Endothelial cell of umbilical vein (primary cell): ENCODE data around the gene WBP1L. TPM values are rescaled to one million over a fixed set of nuclear protein-coding genes. Genes with fewer than 3 reads are reported as not detected.

Source experiments
- BruUV-seq: library from RNA; stranded (reverse); fragments of 400-500 nt; replicated peaks from 2 replicates; lab custom pipeline; 2021; lab: Mats Ljungman, UMichigan
- CTCF ChIA-PET: fragments of 300-600, 350-600 bp; sonication (Branson Sonifier 250); formaldehyde crosslinking; loops from one replicate; lab custom pipeline; 2021; ENCODE audit warnings: antibody characterized with exemption, inconsistent platforms; lab: Charles Lee
- POLR2A ChIA-PET: fragments of 300-600, 350-600 bp; sonication (Branson Sonifier 250); formaldehyde crosslinking; loops from one replicate; lab custom pipeline; 2021; ENCODE audit warnings: antibody characterized with exemption, inconsistent platforms; lab: Charles Lee
- DNase-seq: peaks from one replicate; pipeline ENCODE4 v3.0.0-alpha.2; 2011; ENCODE audit warnings: low read depth, low spot score
- FAIRE-seq: peaks from 2 replicates; lab custom pipeline; 2011; peaks lifted over from hg19 to GRCh38; lab: Jason Lieb, UNC
- H2AFZ ChIP-seq: 2 replicates; pipeline ENCODE4 v1.6.0; 2012; ENCODE audit warnings: low read depth, low read length, control low read depth, inconsistent platforms
- H3K27ac ChIP-seq: 2 replicates; pipeline ENCODE4 v1.5.1; 2011; ENCODE audit warnings: low read depth, mild to moderate bottlenecking, control low read depth, low read length, moderate library complexity; ENCODE audit not compliant: insufficient read depth
- H3K27me3 ChIP-seq, 2 experiments: 2 replicates each; pipeline versions ENCODE4 v1.6.0 to v1.6.1; 2011; ENCODE audit warnings: low read length in 2 of 2, mixed read lengths in 1 of 2; ENCODE audit not compliant: control insufficient read depth in 2 of 2, insufficient read depth in 2 of 2
- H3K36me3 ChIP-seq, 2 experiments: 2 replicates in 1 of 2; 3 replicates in 1 of 2; pipeline ENCODE4 v1.5.1; 2011; ENCODE audit warnings: low read length in 2 of 2, mild to moderate bottlenecking in 1 of 2, moderate library complexity in 1 of 2; ENCODE audit not compliant: control insufficient read depth in 2 of 2, insufficient read depth in 2 of 2; ENCODE audit errors: extremely low read depth in 1 of 2
- H3K4me1 ChIP-seq: 3 replicates; pipeline ENCODE4 v1.5.1; 2011; ENCODE audit warnings: mild to moderate bottlenecking, low read length; ENCODE audit not compliant: control insufficient read depth, insufficient read depth; ENCODE audit errors: extremely low read depth
- H3K4me2 ChIP-seq: 2 replicates; pipeline ENCODE4 v1.6.1; 2011; ENCODE audit warnings: low read length, control low read depth, mixed read lengths; ENCODE audit not compliant: insufficient read depth
- H3K4me3 ChIP-seq, 3 experiments: fragments of 200-600 bp in 1 of 3; sonication (generic), shearing (Covaris generic) in 1 of 3; replicated peaks in 1 of 3; 2 replicates each; pipeline ENCODE4 v1.5.1; 2011 to 2016; ENCODE audit warnings: control low read depth in 3 of 3, low read length in 3 of 3, mild to moderate bottlenecking in 2 of 3, inconsistent platforms in 1 of 3, low read depth in 1 of 3, moderate library complexity in 1 of 3; ENCODE audit not compliant: insufficient read depth in 1 of 3
- H3K79me2 ChIP-seq: 2 replicates; pipeline ENCODE4 v1.6.0; 2012; ENCODE audit warnings: low read length, inconsistent platforms; ENCODE audit not compliant: control insufficient read depth, insufficient read depth
- H3K9ac ChIP-seq: replicated peaks from 2 replicates; pipeline ENCODE3; 2011; ENCODE audit warnings: low read length, control low read depth; ENCODE audit not compliant: insufficient read depth; ENCODE audit errors: extremely low read depth
- H3K9me1 ChIP-seq: replicated peaks from 3 replicates; pipeline ENCODE4 v1.6.0; 2011; ENCODE audit warnings: mild to moderate bottlenecking, low read length; ENCODE audit not compliant: control insufficient read depth, insufficient read depth; ENCODE audit errors: extremely low read depth
- H3K9me3 ChIP-seq: replicated peaks from 2 replicates; pipeline ENCODE4 v1.5.1; 2012; ENCODE audit warnings: low read length, inconsistent platforms; ENCODE audit not compliant: control insufficient read depth, insufficient read depth
- H4K20me1 ChIP-seq: replicated peaks from 2 replicates; pipeline ENCODE3; 2011; ENCODE audit warnings: mild to moderate bottlenecking, low read length; ENCODE audit not compliant: control insufficient read depth, insufficient read depth; ENCODE audit errors: extremely low read depth
- CTCF ChIP-seq, 2 donors: IDR thresholded peaks; 1 replicate in 1 of 2; 2 replicates in 1 of 2; pipeline ENCODE4 v1.5.1; 2011; ENCODE audit warnings: low read length in 2 of 2, mild to moderate bottlenecking in 2 of 2, moderate library complexity in 2 of 2, control low read depth in 1 of 2, inconsistent platforms in 1 of 2, low read depth in 1 of 2; ENCODE audit not compliant: insufficient read depth in 1 of 2; ENCODE audit errors: extremely low read depth in 1 of 2
- EZH2 ChIP-seq: IDR thresholded peaks from 2 replicates; pipeline ENCODE4 v1.6.1; 2012; ENCODE audit warnings: borderline replicate concordance, low read depth, mild to moderate bottlenecking, moderate library complexity, low read length, inconsistent platforms; ENCODE audit not compliant: severe bottlenecking
- FOS ChIP-seq: IDR thresholded peaks from 2 replicates; pipeline ENCODE4 v1.6.1; 2011; ENCODE audit warnings: mild to moderate bottlenecking, low read length, moderate library complexity, borderline replicate concordance; ENCODE audit not compliant: insufficient read depth
- GATA2 ChIP-seq: IDR thresholded peaks from 2 replicates; pipeline ENCODE4 v1.7.0; 2011; ENCODE audit warnings: low read depth, mild to moderate bottlenecking, moderate library complexity, mixed read lengths, low read length; ENCODE audit not compliant: insufficient read length, insufficient read depth
- JUN ChIP-seq: IDR thresholded peaks from 2 replicates; pipeline ENCODE4 v1.6.1; 2011; ENCODE audit warnings: borderline replicate concordance, low read depth; ENCODE audit not compliant: insufficient read length, insufficient read depth
- MAX ChIP-seq: IDR thresholded peaks from 2 replicates; pipeline ENCODE4 v1.6.1; 2011; ENCODE audit not compliant: insufficient read depth, insufficient read length
- MYC ChIP-seq: IDR thresholded peaks from one replicate; pipeline ENCODE4 v1.6.1; 2011; ENCODE audit warnings: mild to moderate bottlenecking, low read depth, low read length
- POLR2A ChIP-seq: IDR thresholded peaks from 2 replicates; pipeline ENCODE4 v1.6.1; 2012; ENCODE audit warnings: low read depth, mild to moderate bottlenecking, control low read depth, low read length
- POLR2AphosphoS5 ChIP-seq: IDR thresholded peaks from 2 replicates; pipeline ENCODE4 v1.6.1; 2012; ENCODE audit warnings: low read depth, mild to moderate bottlenecking, control low read depth, low read length, moderate library complexity; ENCODE audit not compliant: insufficient read depth
- dilution Hi-C: fragments of 300-500 bp; cut with MboI; formaldehyde crosslinking; loops from one replicate; pipeline ENCODE4 v1.15.0; 2019; ENCODE audit warnings: low sequenced_read_pairs; ENCODE audit not compliant: extremely low pct_ligation_motif_present
- intact Hi-C: fragments of 100-400 bp; cut with micrococcal nuclease; formaldehyde crosslinking; loops from one replicate; pipeline ENCODE4 v1.10.0; 2022
- polyA plus RNA-seq, 4 experiments: library from polyadenylated mRNA; depleted of rRNA in 3 of 4; stranded (reverse) in 3 of 4; unstranded in 1 of 4; fragments of >200 nt; gene quantifications; 2 replicates each; pipeline versions ENCODE4 v1.2.1 to v1.2.3, GENCODE V29; 2011 to 2012; ENCODE audit warnings: missing spikeins in 1 of 4
- total RNA-seq: library from RNA; stranded (reverse); gene quantifications from 2 replicates; pipeline ENCODE4 v1.2.3, GENCODE V29; 2021

WBP1L gene
- total and polyA plus RNA-seq, 2 donors (not counting 3 experiments of a cell fraction or from before 2014, with no cell fraction given), result 46.0 to 70.3 TPM

- no peak overlapping the region for H3K4me2 ChIP-seq
- no peak overlapping the region for H3K9ac ChIP-seq
- TF ChIP-seq MAX, result no peak
- no peak for TF ChIP-seq GATA2
- no peak for TF ChIP-seq FOS
- TF ChIP-seq POLR2AphosphoS5, result no peak
- TF ChIP-seq EZH2, result no peak
- no peak for TF ChIP-seq MYC
- no peak for TF ChIP-seq POLR2A
- TF ChIP-seq JUN, result no peak
- TF ChIP-seq CTCF (IDR thresholded peaks at IDR 0.05; ENCODE audit: extremely low read depth in 1 of 2, insufficient read depth in 1 of 2, low read depth in 1 of 2, low read length in 2 of 2), result no peak
- no peaks in the 10 kb centered on the region for H3K79me2 ChIP-seq
- H3K27ac ChIP-seq, result no peak overlapping the region
- H3K27me3 ChIP-seq, result no peaks in the 10 kb centered on the region
- intact Hi-C loops (no loop called here), dilution Hi-C loops (no loop called here)
- no peak for FAIRE-seq
- H3K9me1 ChIP-seq, result no peaks in the 10 kb centered on the region
- H4K20me1 ChIP-seq, result no peaks in the 10 kb centered on the region
- DNase-seq, result no peak
- H3K36me3 ChIP-seq, result peaks cover 0 to 30% of the 10 kb centered on the region in 2 experiments
- POLR2A ChIA-PET, result no interaction called here
- CTCF ChIA-PET, result interaction anchor here (3.6 kb wide), 1 partner anchor 9 kb away, joined by 15 read pairs; no protein-coding TSS in a partner anchor
- H3K4me1 ChIP-seq, result peaks cover 39% of the 10 kb centered on the region
- H3K9me3 ChIP-seq, result no peaks in the 10 kb centered on the region
- BruUV-seq, result no TSS peak
- no peak overlapping the region for H2AFZ ChIP-seq
- H3K4me3 ChIP-seq, result no peak overlapping the region
Observed at GRCh38 chr10:102811346-102811745, 67.6 kb downstream of the WBP1L start.
